Caco-2 (cell line): ENCODE measurements around the gene NSUN4. TPM values are rescaled to one million over a fixed set of nuclear protein-coding genes. Genes with fewer than 3 reads are reported as not detected.
"Not testable (repeated sequence)": the region's sequence is repeated elsewhere in the genome, so short reads cannot be mapped to it uniquely, and the experiment has no call there.

Source experiments
- BruUV-seq: library from RNA; stranded (reverse); fragments of 400-500 nt; replicated peaks from 2 replicates; lab custom pipeline; 2021; lab: Mats Ljungman, UMichigan
- CTCF ChIA-PET: fragments of 300-600 bp; sonication (Branson Sonifier 250); formaldehyde crosslinking; loops from one replicate; lab custom pipeline; 2022; ENCODE audit warnings: antibody characterized with exemption; lab: Charles Lee
- POLR2A ChIA-PET: fragments of 300-600 bp; sonication (Branson Sonifier 250); formaldehyde crosslinking; loops from one replicate; lab custom pipeline; 2022; ENCODE audit warnings: antibody characterized with exemption; lab: Charles Lee
- DNase-seq, 2 experiments: peaks; one replicate each; pipeline versions ENCODE4 v3.0.0 to v3.0.0-alpha.2; 2020 to 2022
- H3K27me3 ChIP-seq: replicated peaks from 2 replicates; pipeline ENCODE4 v1.6.0; 2011; ENCODE audit warnings: low read length; ENCODE audit not compliant: control insufficient read depth, insufficient read depth
- H3K36me3 ChIP-seq: 2 replicates; pipeline ENCODE4 v1.5.1; 2011; ENCODE audit warnings: low read length; ENCODE audit not compliant: control insufficient read depth, insufficient read depth
- H3K4me1 ChIP-seq: fragments of 250-450 bp; sonication (Bioruptor Pico); 2 replicates; pipeline ENCODE4 v1.5.1; 2020; ENCODE audit warnings: mild to moderate bottlenecking
- H3K4me3 ChIP-seq: 2 replicates; pipeline ENCODE4 v1.5.1; 2011; ENCODE audit warnings: low read depth, mild to moderate bottlenecking, control low read depth, low read length
- H3K9me3 ChIP-seq: fragments of 250-450 bp; sonication (Bioruptor Pico); 2 replicates; pipeline ENCODE4 v1.5.1; 2020; ENCODE audit warnings: mild to moderate bottlenecking, moderate library complexity
- H3K27ac Mint-ChIP-seq: one replicate; pipeline ENCODE4 v1.8.0; 2022; ENCODE audit warnings: mixed read lengths; ENCODE audit not compliant: unreplicated experiment
- H3K27me3 Mint-ChIP-seq: one replicate; pipeline ENCODE4 v1.8.0; 2022; ENCODE audit warnings: mixed read lengths; ENCODE audit not compliant: insufficient read depth, unreplicated experiment
- H3K36me3 Mint-ChIP-seq: one replicate; pipeline ENCODE4 v1.8.0; 2022; ENCODE audit warnings: mild to moderate bottlenecking, mixed read lengths; ENCODE audit not compliant: insufficient read depth, unreplicated experiment
- H3K4me1 Mint-ChIP-seq: one replicate; pipeline ENCODE4 v1.8.0; 2022; ENCODE audit warnings: low read depth, mixed read lengths; ENCODE audit not compliant: unreplicated experiment
- H3K4me3 Mint-ChIP-seq: one replicate; pipeline ENCODE4 v1.8.0; 2022; ENCODE audit warnings: mild to moderate bottlenecking, moderate library complexity, mixed read lengths; ENCODE audit not compliant: unreplicated experiment
- H3K9me3 Mint-ChIP-seq: one replicate; pipeline ENCODE4 v1.8.0; 2022; ENCODE audit warnings: mixed read lengths; ENCODE audit not compliant: unreplicated experiment
- intact Hi-C: fragments of 100-400 bp; cut with micrococcal nuclease; formaldehyde crosslinking; loops from one replicate; pipeline ENCODE4 v1.10.0; 2022; ENCODE audit not compliant: unreplicated experiment
- total RNA-seq: library from RNA; stranded (reverse); gene quantifications from 2 replicates; pipeline ENCODE4 v1.2.3, GENCODE V29; 2022
- TF ChIP-seq, protein P1 (sequence below), 2 experiments: fragments of 200-600 bp in 1 of 2; IDR thresholded peaks; 1 replicate in 1 of 2; 2 replicates in 1 of 2; pipeline versions ENCODE4 v1.5.1 to v1.8.0; 2011 to 2022; ENCODE audit warnings: antibody characterized with exemption in 1 of 2, control low read depth in 1 of 2, inconsistent platforms in 1 of 2, low read depth in 1 of 2, low read length in 1 of 2, mild to moderate bottlenecking in 1 of 2, moderate library complexity in 1 of 2; ENCODE audit not compliant: insufficient read depth in 1 of 2, severe bottlenecking in 1 of 2, unreplicated experiment in 1 of 2

The NSUN4 gene
- total RNA-seq, 1 experiment from 2014 or later = 21.8 TPM

DNA sequence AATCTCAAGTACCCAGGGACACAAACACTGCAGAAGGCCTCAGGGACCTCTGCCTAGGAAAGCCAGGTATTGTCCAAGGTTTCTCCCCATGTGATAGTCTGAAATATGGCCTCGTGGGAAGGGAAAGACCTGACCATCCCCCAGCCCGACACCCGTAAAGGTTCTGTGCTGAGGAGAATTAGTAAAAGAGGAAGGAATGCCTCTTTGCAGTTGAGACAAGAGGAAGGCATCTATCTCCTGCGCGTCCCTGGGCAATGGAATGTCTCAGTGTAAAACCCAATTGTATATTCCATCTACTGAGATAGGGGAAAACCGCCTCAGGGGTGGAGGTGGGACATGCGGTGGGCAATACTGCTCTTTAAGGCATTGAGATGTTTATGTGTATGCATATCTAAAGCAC is 10.8 kb upstream of the NSUN4 start:
- H3K27ac Mint-ChIP-seq, POLR2A ChIA-PET, BruUV-seq, H3K9me3 ChIP-seq, H3K4me3 Mint-ChIP-seq, H3K27me3 Mint-ChIP-seq, H3K36me3 Mint-ChIP-seq, H3K4me1 ChIP-seq, H3K27me3 ChIP-seq, DNase-seq, CTCF ChIA-PET, H3K4me1 Mint-ChIP-seq, H3K4me3 ChIP-seq, H3K9me3 Mint-ChIP-seq, H3K36me3 ChIP-seq, intact Hi-C loops: not testable (repeated sequence)

DNA sequence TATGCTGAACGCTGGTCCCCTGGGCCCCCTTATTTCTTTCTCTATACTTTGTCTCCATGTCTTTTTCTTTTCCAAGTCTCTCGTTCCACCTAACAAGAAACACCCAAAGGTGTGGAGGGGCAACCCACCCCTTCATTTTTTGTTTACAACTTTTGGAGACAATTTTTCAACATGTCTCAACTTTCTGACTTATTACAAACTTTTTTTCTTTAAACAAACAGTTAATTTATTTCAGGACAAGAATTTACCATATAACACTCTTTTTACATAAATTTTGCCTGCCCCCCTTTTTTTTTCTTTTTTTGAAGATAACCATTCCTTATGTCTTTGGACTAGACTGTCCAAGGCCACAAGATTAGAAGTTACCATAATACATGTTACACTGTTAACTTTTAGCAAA is 10.2 kb upstream of the NSUN4 start:
- H3K36me3 Mint-ChIP-seq, H3K27me3 ChIP-seq, POLR2A ChIA-PET, BruUV-seq, intact Hi-C loops, H3K27me3 Mint-ChIP-seq, H3K27ac Mint-ChIP-seq, CTCF ChIA-PET, H3K9me3 ChIP-seq, H3K4me3 Mint-ChIP-seq, H3K4me1 ChIP-seq, DNase-seq, H3K4me3 ChIP-seq, H3K36me3 ChIP-seq, H3K9me3 Mint-ChIP-seq, H3K4me1 Mint-ChIP-seq: not testable (repeated sequence)

DNA sequence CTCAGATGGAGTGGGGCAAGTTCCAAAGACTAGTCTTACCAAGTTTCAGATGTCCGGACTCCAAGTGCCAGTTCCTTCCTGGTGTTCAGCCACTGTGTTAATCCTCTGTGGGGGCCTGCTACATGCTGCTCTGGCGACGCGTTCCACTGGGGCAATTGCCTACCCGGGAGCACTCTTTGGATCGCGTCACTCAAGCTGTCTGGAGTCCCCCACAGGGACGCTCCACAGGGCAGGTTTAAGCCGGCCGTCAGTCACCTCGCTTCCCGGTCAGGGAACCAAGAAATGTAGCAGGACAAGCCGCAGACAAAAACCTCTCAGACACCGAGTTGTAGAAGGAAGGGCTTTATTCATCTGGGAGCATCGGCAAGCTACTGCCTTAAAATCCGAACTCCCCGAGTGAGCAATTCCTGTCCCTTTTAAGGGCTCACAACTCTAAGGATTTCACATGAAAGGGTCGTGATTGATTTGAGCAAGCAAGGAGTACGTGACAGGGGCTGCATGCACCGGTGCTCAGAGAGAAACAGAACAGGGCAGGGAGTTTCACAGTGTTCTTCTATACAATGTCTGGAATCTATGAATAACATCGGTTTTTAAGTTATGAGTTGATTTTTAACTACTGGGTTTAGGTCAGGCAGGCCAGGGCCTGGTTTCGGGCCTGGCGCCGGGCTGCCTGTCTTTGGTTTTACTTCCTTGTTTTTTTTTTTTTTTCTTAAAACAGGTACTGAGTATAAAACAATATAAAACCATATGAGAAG is 8.6 kb upstream of the NSUN4 start:
- H3K27me3 Mint-ChIP-seq, intact Hi-C loops, H3K4me3 ChIP-seq, H3K27me3 ChIP-seq, H3K36me3 ChIP-seq, H3K9me3 Mint-ChIP-seq, H3K27ac Mint-ChIP-seq, CTCF ChIA-PET, H3K4me3 Mint-ChIP-seq, H3K4me1 ChIP-seq, BruUV-seq, H3K9me3 ChIP-seq, POLR2A ChIA-PET, H3K4me1 Mint-ChIP-seq, DNase-seq, H3K36me3 Mint-ChIP-seq: not testable (repeated sequence)

DNA sequence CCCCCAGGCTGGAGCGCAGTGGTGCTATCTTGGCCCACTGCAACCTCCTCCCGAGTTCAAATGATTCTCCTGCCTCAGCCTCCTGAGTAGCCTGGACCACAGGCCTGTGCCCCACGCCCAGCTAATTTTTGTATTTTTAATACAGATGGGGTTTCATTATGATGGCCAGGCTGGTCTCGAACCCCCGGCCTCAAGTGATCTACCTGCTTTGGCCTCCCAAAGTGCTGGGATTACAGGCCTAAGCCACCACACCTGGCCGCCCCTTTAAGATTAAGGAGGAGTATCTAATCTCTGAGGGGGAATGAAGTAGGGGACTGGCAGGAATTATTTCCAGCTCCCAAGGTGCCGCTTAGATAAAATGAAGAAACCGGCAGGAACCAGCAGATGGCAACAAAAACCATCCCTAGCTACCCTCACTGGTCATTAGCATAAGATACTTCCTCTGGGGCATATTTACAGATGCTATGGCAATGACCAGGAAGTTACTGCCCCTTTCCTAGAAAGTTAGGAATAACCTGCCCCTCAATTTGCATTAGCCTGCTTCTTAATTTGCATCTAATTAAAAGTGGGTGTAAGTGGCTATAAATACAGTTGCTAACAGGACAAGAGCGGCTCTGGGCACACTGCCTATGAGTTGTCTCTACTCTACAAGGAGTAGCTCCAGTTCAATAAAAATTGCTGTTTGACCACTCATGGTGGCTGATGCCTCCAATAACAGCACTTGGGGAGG is 7.1 kb upstream of the NSUN4 start:
- Mint-ChIP-seq H3K27ac (no peak overlapping the region), H3K36me3 (peaks cover 5% of the 10 kb centered on the region), H3K27me3 (no peaks in the 10 kb centered on the region), H3K9me3 (no peaks in the 10 kb centered on the region), H3K4me1 (peaks cover under 1% of the 10 kb centered on the region), H3K4me3 (no peak overlapping the region)
- Histone ChIP-seq H3K9me3 (no peaks in the 10 kb centered on the region), H3K4me3 (no peak overlapping the region), H3K4me1 (no peaks in the 10 kb centered on the region), H3K27me3 (no peaks in the 10 kb centered on the region), H3K36me3 (no peaks in the 10 kb centered on the region)
- ChIA-PET POLR2A (no interaction called here), CTCF (interaction anchor here (0.6 to 1.1 kb wide), 5 partner anchors 10 to 855 kb away, joined by 3 to 16 read pairs (median 5); no protein-coding TSS in a partner anchor)
- TF ChIP-seq, protein P1, sequence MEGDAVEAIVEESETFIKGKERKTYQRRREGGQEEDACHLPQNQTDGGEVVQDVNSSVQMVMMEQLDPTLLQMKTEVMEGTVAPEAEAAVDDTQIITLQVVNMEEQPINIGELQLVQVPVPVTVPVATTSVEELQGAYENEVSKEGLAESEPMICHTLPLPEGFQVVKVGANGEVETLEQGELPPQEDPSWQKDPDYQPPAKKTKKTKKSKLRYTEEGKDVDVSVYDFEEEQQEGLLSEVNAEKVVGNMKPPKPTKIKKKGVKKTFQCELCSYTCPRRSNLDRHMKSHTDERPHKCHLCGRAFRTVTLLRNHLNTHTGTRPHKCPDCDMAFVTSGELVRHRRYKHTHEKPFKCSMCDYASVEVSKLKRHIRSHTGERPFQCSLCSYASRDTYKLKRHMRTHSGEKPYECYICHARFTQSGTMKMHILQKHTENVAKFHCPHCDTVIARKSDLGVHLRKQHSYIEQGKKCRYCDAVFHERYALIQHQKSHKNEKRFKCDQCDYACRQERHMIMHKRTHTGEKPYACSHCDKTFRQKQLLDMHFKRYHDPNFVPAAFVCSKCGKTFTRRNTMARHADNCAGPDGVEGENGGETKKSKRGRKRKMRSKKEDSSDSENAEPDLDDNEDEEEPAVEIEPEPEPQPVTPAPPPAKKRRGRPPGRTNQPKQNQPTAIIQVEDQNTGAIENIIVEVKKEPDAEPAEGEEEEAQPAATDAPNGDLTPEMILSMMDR (IDR thresholded peaks at IDR 0.05; ENCODE audit: insufficient read depth in 1 of 2, low read depth in 1 of 2, low read length in 1 of 2, severe bottlenecking in 1 of 2, unreplicated experiment in 1 of 2) = peak in 1 of 2 experiments; percentile 32
- peak in 1 of 2 experiments; percentile 37 for DNase-seq
- BruUV-seq = no TSS peak
- intact Hi-C loops = loop anchor here (1.0 kb wide), 1 partner anchor 15 kb away; no protein-coding TSS in a partner anchor
